Sigmoid colon (tissue), 4 donors: ENCODE data around the gene OASL.
A peak's percentile ranks its signal among the peaks of the same experiment; 100 is the strongest.

Experiments
- EP300 ChIP-seq, 4 donors: sonication (generic); formaldehyde crosslinking; IDR thresholded peaks; one replicate each; pipeline ENCODE4 v1.6.1; 2017; ENCODE audit warnings: antibody characterized with exemption in 4 of 4
- POLR2A ChIP-seq, 2 donors: fragments of 450-650 bp; IDR thresholded peaks; one replicate each; pipeline ENCODE4 v1.6.1; 2016; ENCODE audit warnings: antibody characterized with exemption in 2 of 2, mild to moderate bottlenecking in 2 of 2, moderate library complexity in 2 of 2
- POLR2AphosphoS5 ChIP-seq, 4 donors: sonication (generic); formaldehyde crosslinking; IDR thresholded peaks; one replicate each; pipeline ENCODE4 v1.6.1; 2017; ENCODE audit warnings: antibody characterized with exemption in 4 of 4
- TF ChIP-seq, protein P1 (sequence below), 4 experiments: fragments of 450-650 bp in 3 of 4; fragments of 200-600 bp in 1 of 4; IDR thresholded peaks; one replicate each; pipeline ENCODE4 v1.5.1; 2016 to 2019; ENCODE audit warnings: antibody characterized with exemption in 4 of 4, mild to moderate bottlenecking in 3 of 4, moderate library complexity in 2 of 4

DNA sequence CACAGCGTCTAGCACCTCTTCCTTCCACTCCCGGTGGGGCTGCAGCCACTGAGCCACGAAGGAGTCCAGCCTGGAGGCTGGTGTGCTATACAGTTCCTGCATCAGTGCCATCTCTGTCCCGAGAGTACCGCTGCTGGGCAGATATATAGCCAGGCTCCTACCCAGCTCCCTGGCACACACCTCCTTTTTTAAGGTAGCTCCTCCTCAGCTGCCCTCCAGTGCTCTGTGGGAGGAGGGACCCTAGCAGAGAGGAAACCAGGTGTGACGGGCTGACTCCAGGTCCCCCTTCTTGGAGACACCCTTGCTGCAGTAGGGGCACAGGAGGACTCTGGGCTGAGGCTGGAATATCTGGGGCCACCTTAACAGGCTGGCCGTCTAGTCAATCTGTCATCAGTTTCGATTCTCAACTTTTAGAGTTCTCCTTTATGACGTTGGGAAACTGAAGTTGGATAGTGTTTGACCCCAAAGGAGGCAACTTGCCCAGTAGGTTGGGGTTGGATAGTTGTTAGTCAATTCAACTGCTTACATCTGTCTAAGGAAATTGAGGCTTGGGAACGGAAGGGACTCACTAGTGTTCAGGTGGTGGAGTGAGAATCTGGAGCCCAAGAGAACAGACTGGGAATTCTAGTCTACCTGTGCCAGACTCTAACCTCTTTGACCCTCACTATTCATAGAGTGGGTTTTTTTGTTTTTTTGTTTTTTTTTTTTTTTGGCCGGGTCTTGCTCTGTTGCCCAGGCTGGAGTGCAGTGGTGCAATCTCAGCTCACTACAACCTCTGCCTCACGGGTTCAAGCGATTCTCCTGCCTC, at the start of gene OASL:
- TF ChIP-seq, protein P1, sequence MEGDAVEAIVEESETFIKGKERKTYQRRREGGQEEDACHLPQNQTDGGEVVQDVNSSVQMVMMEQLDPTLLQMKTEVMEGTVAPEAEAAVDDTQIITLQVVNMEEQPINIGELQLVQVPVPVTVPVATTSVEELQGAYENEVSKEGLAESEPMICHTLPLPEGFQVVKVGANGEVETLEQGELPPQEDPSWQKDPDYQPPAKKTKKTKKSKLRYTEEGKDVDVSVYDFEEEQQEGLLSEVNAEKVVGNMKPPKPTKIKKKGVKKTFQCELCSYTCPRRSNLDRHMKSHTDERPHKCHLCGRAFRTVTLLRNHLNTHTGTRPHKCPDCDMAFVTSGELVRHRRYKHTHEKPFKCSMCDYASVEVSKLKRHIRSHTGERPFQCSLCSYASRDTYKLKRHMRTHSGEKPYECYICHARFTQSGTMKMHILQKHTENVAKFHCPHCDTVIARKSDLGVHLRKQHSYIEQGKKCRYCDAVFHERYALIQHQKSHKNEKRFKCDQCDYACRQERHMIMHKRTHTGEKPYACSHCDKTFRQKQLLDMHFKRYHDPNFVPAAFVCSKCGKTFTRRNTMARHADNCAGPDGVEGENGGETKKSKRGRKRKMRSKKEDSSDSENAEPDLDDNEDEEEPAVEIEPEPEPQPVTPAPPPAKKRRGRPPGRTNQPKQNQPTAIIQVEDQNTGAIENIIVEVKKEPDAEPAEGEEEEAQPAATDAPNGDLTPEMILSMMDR (IDR thresholded peaks at IDR 0.05): no peak
- TF ChIP-seq POLR2A (IDR thresholded peaks at IDR 0.05) (peak in 1 of 2 donors; percentile 25), POLR2AphosphoS5 (IDR thresholded peaks at IDR 0.05) (no peak), EP300 (IDR thresholded peaks at IDR 0.05) (no peak)
